AG04449 (cell line): ENCODE data around the gene DAB1.

Experiments used
- CTCF ChIA-PET: fragments of 350-600 bp; formaldehyde crosslinking; extraction: SDS; loops from one replicate; lab custom pipeline; 2021; ENCODE audit warnings: antibody characterized with exemption; lab: Yijun Ruan, JAX
- POLR2A ChIA-PET: fragments of 400-600, 350-600 bp; formaldehyde crosslinking; extraction: SDS; loops from one replicate; lab custom pipeline; 2020; ENCODE audit warnings: antibody characterized with exemption, inconsistent platforms; lab: Yijun Ruan, JAX
- DNase-seq: peaks from one replicate; pipeline ENCODE4 v3.0.0-alpha.2; 2010; ENCODE audit warnings: low read depth, low spot score
- H3K4me3 ChIP-seq: 2 replicates; pipeline ENCODE4 v1.5.1; 2011; ENCODE audit warnings: low read depth, mild to moderate bottlenecking, control low read depth, low read length
- CTCF ChIP-seq: IDR thresholded peaks from one replicate; pipeline ENCODE4 v1.5.1; 2011; ENCODE audit warnings: mild to moderate bottlenecking, moderate library complexity, low read length, control low read depth, inconsistent platforms; ENCODE audit not compliant: insufficient read depth; ENCODE audit errors: missing control alignments

The DAB1 gene

GRCh38 chr1:57133686-57134085, 290.2 kb downstream of the DAB1 start:
- TF ChIP-seq CTCF: no peak
- no peak for DNase-seq
- no peak overlapping the region for H3K4me3 ChIP-seq
- ChIA-PET POLR2A (no interaction called here), CTCF (no interaction called here)

DNA sequence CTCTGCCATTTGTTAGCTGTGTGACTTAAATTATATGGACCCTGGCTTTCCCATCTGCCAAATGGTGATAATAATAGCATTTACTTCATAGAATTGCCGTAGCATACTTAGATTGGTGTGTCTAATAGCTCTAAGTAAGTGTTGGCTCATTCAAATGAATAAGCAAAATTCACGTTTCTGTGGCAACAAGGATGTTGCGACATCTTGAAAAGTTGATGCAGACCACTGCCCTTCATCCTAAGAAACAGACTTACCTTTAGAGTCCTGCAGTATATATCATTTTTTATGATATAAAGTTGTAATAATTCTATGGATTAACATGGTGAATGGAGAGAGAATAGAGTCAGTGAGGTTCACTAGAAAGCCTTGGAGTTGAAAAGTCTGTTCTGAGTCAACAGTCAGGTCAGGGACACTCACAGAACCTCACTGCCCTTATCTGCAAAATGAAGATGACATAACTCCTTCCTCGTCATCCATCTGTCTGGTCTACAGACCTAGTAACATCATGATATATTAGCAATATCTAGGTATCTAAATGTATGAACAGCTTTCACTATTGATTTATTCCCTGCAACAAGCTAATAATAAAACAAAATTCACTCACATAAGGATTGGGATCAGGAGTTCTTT, 290.8 kb downstream of the DAB1 start:
- no peak overlapping the region for H3K4me3 ChIP-seq
- TF ChIP-seq CTCF: no peak
- DNase-seq: no peak
- ChIA-PET CTCF (no interaction called here), POLR2A (no interaction called here)

GRCh38 chr1:57131701-57132394, 292.0 kb downstream of the DAB1 start:
- CTCF ChIA-PET: no interaction called here
- H3K4me3 ChIP-seq: no peak overlapping the region
- DNase-seq: no peak
- no peak for TF ChIP-seq CTCF
- POLR2A ChIA-PET: no interaction called here

- no peak for DNase-seq
- ChIA-PET POLR2A (no interaction called here), CTCF (no interaction called here)
- H3K4me3 ChIP-seq: no peak overlapping the region
- TF ChIP-seq CTCF: no peak
These were observed 292.6 kb downstream of the DAB1 start for GRCh38 chr1:57131257-57131656.

- ChIA-PET POLR2A (no interaction called here), CTCF (no interaction called here)
- DNase-seq: no peak
- no peak for TF ChIP-seq CTCF
- H3K4me3 ChIP-seq: no peak overlapping the region
These were observed 294.0 kb downstream of the DAB1 start for GRCh38 chr1:57129865-57130264.

- no peak for DNase-seq
- no peak overlapping the region for H3K4me3 ChIP-seq
- ChIA-PET CTCF (no interaction called here), POLR2A (no interaction called here)
- TF ChIP-seq CTCF: no peak
These were observed 295.9 kb downstream of the DAB1 start for GRCh38 chr1:57127976-57128375.
